ENCODE results near the gene KRT7. TPM values are rescaled to one million over a fixed set of nuclear protein-coding genes. Genes with fewer than 3 reads are reported as not detected.

KRT7 gene
- total RNA-seq, 1 donor from 2014 or later = 664 TPM

DNA sequence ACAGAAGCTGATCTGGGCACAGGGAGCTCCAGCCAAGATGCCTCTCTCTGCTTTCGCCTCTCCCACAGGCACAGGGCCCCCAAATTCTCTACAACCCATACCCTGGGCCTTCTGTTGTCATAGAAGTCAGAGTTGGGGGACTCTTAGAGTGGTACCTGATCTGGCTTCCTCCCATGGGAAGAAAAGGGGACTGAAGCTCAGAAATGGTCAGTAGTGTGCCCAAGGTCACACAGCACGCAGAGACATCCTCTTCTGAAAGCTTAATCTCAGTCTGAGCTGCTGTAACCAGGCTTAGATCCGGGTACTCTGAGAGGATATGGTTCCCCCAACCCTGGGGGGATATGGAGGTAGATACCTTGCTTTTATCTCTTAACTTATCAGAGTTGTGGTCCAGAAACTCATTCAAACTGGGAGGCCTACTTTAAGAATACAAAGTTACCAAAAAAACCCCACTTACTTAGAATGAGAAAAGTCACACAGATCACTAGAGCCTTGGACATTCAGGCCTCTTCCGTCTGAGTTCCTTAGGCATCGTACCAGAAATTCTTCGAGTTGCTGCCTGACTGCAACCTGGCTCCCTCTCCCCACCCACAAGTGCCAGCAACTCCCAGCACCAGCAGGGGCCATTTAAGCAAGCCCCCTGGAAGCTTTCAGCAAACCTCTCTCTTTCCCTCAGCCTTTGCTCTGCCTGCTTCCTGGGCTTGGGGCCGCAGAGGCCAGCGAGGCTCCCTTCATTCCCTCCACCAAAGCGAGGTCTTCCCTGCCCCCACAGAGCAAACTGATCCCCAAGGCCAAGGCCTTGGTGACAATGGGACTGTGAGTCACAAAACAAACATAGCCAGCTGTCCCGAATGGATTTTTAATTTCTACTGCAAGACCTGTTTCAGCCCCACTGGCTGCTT, 13.9 kb downstream of the KRT7 start:
- Histone ChIP-seq H3K36me3 (no peaks in the 10 kb centered on the region), H3K4me3 (no peak overlapping the region), H3K9me3 (no peaks in the 10 kb centered on the region), H3K27ac (peak overlapping the region; percentile 14), H3K27me3 (peaks cover 15% of the 10 kb centered on the region), H3K4me1 (peaks cover 30% of the 10 kb centered on the region)
- DNase-seq (no peak), ATAC-seq (peak; percentile 3)
- intact Hi-C loops (cut with DNase I) = no loop called here
- TF ChIP-seq, protein P1, sequence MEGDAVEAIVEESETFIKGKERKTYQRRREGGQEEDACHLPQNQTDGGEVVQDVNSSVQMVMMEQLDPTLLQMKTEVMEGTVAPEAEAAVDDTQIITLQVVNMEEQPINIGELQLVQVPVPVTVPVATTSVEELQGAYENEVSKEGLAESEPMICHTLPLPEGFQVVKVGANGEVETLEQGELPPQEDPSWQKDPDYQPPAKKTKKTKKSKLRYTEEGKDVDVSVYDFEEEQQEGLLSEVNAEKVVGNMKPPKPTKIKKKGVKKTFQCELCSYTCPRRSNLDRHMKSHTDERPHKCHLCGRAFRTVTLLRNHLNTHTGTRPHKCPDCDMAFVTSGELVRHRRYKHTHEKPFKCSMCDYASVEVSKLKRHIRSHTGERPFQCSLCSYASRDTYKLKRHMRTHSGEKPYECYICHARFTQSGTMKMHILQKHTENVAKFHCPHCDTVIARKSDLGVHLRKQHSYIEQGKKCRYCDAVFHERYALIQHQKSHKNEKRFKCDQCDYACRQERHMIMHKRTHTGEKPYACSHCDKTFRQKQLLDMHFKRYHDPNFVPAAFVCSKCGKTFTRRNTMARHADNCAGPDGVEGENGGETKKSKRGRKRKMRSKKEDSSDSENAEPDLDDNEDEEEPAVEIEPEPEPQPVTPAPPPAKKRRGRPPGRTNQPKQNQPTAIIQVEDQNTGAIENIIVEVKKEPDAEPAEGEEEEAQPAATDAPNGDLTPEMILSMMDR (IDR thresholded peaks at IDR 0.05) = no peak

DNA sequence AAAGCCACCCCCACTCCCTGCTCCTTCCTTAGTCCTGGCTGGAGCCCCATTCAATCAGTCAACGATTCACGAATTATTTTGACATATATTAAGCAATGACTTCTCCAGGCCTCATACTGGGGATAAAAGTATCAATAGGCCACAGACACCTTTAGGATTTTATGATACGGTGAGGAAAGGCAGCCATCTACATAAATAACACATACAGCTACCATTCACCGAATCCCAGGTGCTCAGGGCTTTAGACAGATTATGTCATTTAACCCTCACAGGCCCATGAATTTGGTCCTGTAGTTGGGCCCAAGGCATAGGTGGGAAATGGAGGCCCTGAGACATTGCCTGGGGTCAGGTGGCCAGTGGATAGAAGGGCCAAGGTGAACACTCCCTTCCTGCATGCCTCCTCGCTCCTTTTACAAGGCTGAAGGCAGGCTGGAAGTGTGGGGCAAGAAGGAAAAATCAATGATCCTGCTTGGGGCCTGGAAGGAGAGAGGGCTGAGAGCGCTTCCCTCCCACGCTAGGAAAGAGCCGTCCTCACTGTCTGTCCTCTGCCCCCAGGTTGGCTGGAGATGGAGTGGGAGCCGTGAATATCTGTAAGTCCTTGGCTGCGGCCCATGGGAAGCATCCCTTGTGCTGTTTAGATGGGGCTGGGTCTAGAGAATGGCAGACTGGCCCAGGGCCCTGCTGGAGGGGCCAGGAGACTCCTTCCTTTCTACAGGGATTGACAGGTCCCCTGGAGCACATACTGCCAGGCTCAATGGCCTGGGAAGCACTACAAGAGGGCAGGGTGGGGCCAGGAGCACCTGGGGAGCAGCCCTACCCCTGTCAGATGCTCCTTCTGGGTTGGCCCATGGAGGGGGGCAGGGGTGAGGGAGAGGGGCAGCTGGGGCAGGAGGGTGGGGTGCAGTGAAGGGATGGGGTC, 14.8 kb downstream of the KRT7 start:
- H3K9me3 ChIP-seq = no peaks in the 10 kb centered on the region
- TF ChIP-seq, protein P1 (IDR thresholded peaks at IDR 0.05) = no peak
- intact Hi-C loops (cut with DNase I) = no loop called here
- H3K27ac ChIP-seq = peak overlapping the region; percentile 14
- H3K27me3 ChIP-seq = peaks cover 15% of the 10 kb centered on the region
- ATAC-seq (peak; percentile 1), DNase-seq (no peak)
- no peak overlapping the region for H3K4me3 ChIP-seq
- H3K36me3 ChIP-seq = no peaks in the 10 kb centered on the region
- peaks cover 30% of the 10 kb centered on the region for H3K4me1 ChIP-seq

DNA sequence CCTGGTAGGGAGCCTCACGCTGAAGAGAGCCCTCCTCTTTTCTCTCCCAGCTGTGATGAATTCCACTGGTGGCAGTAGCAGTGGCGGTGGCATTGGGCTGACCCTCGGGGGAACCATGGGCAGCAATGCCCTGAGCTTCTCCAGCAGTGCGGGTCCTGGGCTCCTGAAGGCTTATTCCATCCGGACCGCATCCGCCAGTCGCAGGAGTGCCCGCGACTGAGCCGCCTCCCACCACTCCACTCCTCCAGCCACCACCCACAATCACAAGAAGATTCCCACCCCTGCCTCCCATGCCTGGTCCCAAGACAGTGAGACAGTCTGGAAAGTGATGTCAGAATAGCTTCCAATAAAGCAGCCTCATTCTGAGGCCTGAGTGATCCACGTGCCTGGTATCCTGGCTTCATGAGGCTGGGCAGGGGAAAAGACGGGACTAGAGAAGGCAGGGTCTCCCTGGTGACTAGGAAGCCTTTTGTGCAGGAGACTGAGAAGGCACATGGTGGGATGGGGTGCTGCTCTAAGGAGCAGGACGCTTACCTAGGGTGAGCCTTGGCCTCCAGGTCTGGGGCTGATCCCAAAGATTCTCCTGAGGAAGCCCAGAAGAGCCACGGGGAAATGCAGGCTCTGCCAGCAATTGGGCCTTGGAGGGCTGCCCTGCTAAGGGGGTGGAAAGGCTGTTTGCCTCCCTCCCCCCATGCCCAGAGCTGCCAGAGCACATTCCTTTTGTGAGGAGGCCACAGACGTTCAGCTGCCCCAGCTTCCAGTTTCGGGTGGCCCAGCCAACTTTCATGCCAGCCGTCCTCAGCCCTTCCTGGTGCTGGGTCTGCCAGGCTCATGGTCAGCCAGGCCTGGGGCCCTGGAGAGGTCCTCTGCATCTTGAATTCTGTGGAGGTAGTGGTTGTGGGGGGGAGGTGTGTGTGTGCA, 15.8 kb downstream of the KRT7 start:
- DNase-seq (peak; percentile 81), ATAC-seq (peak; percentile 41)
- TF ChIP-seq, protein P1 (IDR thresholded peaks at IDR 0.05) = no peak
- no peak overlapping the region for H3K4me3 ChIP-seq
- peaks cover 22% of the 10 kb centered on the region for H3K4me1 ChIP-seq
- peak overlapping the region; percentile 36 for H3K27ac ChIP-seq
- H3K9me3 ChIP-seq = no peaks in the 10 kb centered on the region
- H3K27me3 ChIP-seq = peaks cover 15% of the 10 kb centered on the region
- intact Hi-C loops (cut with DNase I) = no loop called here
- H3K36me3 ChIP-seq = no peaks in the 10 kb centered on the region

DNA sequence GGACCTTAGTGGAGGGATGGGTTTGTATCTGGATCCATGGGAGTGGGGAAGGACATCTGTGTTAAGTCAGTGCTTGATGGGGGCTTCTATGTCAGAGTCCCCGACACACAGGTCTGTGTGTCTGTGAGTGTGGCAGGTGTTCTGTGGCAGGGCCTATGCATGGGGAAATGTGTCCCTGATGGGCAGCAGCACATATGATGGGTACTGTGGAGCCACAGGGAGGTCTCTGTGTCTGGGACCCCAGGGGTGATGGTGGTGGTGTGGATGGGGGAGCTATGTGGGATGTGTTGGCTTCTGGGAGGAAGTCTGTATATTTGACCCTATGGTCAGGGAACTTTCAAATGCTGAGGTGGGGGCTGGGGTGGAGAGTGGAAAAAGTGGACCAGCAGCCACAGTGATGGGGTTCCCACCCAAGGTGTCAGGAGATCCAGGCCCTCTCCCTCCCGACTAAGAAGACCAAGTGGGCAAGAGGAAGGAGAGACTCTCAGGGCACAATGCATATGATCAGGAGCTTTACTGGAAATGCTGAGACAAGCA, 16.5 kb downstream of the KRT7 start:
- H3K27me3 ChIP-seq = peaks cover 15% of the 10 kb centered on the region
- no peak overlapping the region for H3K4me3 ChIP-seq
- DNase-seq (no peak), ATAC-seq (no peak)
- no peaks in the 10 kb centered on the region for H3K36me3 ChIP-seq
- peak overlapping the region; percentile 36 for H3K27ac ChIP-seq
- no peaks in the 10 kb centered on the region for H3K9me3 ChIP-seq
- H3K4me1 ChIP-seq = peaks cover 14% of the 10 kb centered on the region
- TF ChIP-seq, protein P1 (IDR thresholded peaks at IDR 0.05) = no peak
- intact Hi-C loops (cut with DNase I) = no loop called here

Measured in upper lobe of right lung (tissue), 1 donor.